Muscle of arm (tissue), 12 donors: Measurements from ENCODE around the gene PPID. TPM values are rescaled to one million over a fixed set of nuclear protein-coding genes. Genes with fewer than 3 reads are reported as not detected.
A peak's percentile ranks its signal among the peaks of the same experiment; 100 is the strongest.
"Not testable (repeated sequence)": the region's sequence is repeated elsewhere in the genome, so short reads cannot be mapped to it uniquely, and the experiment has no call there.

Experiments used
- DNase-seq: peaks from one replicate; pipeline ENCODE4 v3.0.0-alpha.2; 2013
- polyA plus RNA-seq, 12 donors: library from polyadenylated mRNA; unstranded; fragments of 120-200 nt; gene quantifications; one replicate each; pipeline ENCODE4 v1.2.1, GENCODE V29; 2013; ENCODE audit not compliant: insufficient read length in 12 of 12

The PPID gene
- polyA plus RNA-seq, 12 donors = 43.1 to 69.7 (median 57.8) TPM; not detected in 1

GRCh38 chr4:158670975-158671664, 52.1 kb downstream of the PPID start:
- DNase-seq = peak; percentile 86

DNA sequence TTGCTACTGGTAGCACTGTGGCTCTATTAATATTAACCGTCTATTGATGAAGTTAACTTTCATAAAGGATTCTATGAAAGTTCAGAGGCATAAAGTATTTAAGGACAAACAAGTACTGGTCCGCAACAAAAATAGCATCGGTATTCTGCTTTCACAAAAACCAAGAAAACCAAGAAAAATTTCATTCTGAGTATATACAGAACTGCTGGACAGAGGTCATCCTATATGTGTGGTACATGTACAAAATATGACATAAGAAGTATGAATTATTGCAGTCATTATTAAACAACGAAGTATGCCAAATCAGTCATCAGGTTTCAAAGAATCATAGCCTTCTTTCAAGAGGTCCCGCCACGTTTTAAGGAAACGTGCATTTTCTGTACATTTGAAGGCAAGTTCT, 53.9 kb downstream of the PPID start:
- no peak for DNase-seq

- no peak for DNase-seq
Measured at GRCh38 chr4:158667651-158668198, 55.5 kb downstream of the PPID start.

DNA sequence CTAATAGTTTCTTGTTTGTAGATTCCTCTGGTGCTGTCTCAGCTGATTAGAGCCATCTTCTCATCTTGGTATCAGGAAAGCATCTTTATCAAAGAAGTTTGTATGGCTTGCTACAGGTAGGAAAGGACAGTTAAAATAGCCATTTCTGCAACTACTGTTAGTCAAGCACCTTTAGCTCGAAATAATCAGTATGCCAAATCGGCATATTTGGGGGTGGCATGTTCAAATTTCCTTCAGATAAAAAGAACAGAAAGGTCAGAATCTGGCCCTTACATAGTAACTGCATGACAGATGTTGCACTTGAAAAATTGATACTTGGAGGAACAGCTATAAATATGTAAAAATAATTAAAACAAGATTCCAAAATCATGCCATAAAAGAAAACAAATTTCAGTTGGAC, 56.3 kb downstream of the PPID start:
- no peak for DNase-seq

GRCh38 chr4:158664806-158665205, 58.4 kb downstream of the PPID start:
- no peak for DNase-seq

DNA sequence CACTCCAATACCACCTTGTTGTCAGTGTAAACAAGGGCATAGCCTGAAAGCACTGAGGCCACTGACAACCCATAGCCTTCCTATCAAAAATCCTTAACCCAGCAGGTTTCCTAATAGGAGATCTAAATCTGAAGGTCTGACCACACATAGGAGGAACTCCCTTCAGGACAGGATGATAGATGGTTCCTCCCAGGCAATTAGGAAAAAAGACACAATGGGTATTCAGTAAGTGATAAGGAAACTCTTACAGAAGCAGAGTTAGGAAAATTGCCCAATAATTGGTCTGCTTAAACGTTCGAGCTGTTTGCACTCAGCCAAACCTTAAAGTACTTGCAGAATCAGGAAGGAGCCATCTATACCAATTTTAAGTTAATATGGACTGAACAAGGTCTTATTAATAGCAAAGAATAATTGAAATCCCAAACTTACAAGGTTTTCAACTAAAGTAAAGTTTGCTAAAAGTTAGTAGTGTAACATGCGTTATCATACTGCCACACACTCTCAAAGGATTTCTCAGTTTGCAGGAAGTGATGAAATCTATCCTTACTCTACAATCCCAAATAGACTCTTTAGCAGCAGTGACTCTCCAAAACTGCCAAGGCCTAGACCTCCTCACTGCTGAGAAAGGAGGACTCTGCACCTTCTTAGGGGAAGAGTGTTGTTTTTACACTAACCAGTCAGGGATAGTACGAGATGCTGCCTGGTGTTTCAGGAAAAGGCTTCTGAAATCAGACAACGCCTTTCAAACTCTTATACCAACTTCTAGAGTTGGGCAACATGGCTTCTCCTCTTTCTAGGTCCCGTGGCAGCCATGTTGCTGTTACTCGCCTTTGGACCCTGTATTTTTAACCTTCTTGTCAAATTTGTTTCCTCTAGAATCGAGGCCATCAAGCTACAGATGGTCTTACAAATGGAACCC, 59.2 kb downstream of the PPID start:
- DNase-seq = not testable (repeated sequence)

DNA sequence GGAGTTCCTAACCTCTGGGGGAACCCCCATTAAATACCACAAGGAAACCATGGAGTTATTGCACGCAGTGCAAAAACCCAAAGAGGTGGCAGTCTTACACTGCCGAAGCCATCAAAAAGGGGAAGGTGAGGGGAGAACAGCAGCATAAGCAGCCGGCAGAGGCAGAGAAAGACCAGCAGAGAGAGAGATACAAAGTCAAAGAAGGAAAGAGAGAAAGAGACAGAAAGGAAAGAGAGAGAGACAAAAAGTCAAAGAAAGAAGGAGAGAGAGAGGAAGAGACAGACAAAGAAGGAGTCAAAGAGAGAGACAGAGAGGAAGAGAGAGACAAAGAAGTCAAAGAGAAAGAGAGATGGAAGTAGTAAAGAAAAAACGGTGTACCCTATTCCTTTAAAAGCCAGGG, 59.9 kb downstream of the PPID start:
- DNase-seq = not testable (repeated sequence)

Other genes with a start within 250 kb of the PPID start
- under 1 TPM in 10 of 12 donors, not detected in 2; 0.05 to 0.48 (median 0.13) TPM for gene RXFP1, start 201.5 kb downstream of the PPID start, polyA plus RNA-seq
- 10 to 100 TPM in 11 of 12 donors, not detected in 1; 13.9 to 27.0 (median 20.6) TPM for gene C4orf46, start 51.5 kb downstream of the PPID start, polyA plus RNA-seq
- 10 to 100 TPM in 11 of 12 donors, not detected in 1; 16.0 to 34.4 (median 24.2) TPM for gene ETFDH, start 51.1 kb downstream of the PPID start, polyA plus RNA-seq
- 10 to 100 TPM in 11 of 12 donors, not detected in 1; 12.3 to 17.2 (median 15.7) TPM for gene FNIP2, start 45.6 kb upstream of the PPID start, polyA plus RNA-seq